NCI-H526 (cell line): ENCODE results near the gene MANF.

Experiments used
- DNase-seq, 2 experiments: peaks; one replicate each; lab custom pipeline; 2025; lab: John Stamatoyannopoulos, UW

MANF gene

GRCh38 chr3:51390246-51391074, 5.4 kb downstream of the MANF start:
- no peak for DNase-seq

DNA sequence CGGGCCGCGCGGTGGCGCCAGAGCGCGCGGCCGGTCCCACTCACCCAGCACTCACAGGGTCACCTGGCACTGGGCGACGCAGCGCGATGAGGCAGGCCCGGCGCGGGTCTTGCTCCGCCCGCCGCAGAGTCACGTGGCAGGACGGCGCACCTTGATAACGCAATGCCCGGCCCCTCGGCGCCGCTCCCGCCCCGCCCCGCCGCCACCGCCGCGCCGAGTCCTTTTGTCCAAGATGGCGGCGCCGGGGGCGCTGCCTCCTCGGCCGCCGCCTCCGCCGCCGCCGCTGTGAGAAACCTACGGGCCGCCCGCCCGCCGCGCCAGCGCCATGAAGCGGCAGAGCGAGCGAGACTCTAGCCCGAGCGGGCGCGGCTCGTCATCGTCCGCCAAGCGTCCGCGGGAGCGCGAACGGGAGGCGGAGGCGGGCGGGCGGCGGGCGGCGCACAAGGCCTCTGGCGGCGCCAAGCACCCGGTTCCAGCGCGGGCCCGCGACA, 6.0 kb downstream of the MANF start, which contains the start of gene RBM15B:
Gene RBM15B, plus strand, starts transcription at position 211 of the 491 bp plus-strand sequence. Its CDS starts 115 bp downstream, at position 326.
- DNase-seq: peak; percentile 90 to 95

- peak in 1 of 2 experiments; percentile 51 for DNase-seq
Observed at GRCh38 chr3:51391566-51392354, 6.7 kb downstream of the MANF start.

GRCh38 chr3:51392355-51393133, 7.5 kb downstream of the MANF start:
- no peak for DNase-seq

DNA sequence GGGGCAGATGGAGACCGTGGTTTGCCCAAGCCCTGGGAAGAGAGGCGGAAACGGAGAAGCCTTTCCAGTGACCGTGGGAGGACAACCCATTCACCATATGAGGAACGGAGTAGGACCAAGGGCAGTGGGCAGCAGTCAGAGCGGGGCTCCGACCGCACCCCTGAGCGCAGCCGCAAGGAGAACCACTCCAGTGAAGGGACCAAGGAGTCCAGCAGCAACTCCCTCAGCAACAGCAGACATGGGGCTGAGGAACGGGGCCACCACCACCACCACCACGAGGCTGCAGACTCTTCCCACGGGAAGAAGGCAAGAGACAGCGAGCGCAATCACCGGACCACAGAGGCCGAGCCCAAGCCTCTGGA, 8.0 kb downstream of the MANF start:
- DNase-seq: no peak

- no peak for DNase-seq
Observed at GRCh38 chr3:51393564-51393963, 8.5 kb downstream of the MANF start.

DNA sequence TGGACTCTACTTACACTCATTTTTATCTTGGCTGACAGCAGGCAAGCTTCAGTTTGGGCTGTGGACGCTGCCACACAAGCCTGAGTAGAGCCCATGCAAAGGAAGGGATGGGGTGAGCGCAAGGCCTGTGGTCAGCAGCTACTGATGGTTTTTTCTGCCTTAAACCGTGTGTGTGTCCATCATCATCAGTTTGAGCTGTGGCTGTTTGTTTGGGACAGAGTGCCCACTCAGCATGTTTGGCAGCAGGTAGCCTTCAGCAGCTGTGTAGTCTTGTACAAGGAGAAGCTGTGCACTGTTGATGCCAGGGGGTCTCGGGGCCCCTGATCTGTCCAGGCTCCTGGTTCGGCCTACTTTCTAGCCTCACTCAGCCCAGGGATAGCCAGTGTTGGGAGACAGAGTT, 9.4 kb downstream of the MANF start:
- DNase-seq: no peak

- no peak for DNase-seq
Observed at GRCh38 chr3:51395493-51396213, 10.6 kb downstream of the MANF start.

GRCh38 chr3:51396401-51396800, 11.3 kb downstream of the MANF start:
- DNase-seq: no peak

DNA sequence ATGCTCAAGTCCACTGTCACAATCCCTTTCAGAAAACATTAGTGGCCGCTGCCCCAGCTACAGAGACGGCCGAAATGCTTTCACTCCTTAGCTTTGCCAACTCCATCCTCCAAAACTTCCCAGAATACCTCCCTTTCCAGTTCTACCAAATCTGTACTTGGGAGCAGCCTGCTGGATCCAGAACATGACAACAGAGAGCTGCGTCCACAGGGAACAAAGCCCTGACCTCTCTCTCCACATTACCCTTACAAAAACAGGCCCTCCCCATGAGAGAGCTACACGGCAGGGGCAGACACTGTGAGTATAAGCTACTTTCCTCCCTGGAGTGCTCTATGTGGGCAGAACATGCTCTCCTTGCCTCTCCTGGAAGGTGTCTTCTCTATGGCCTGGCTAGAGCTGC, 12.3 kb downstream of the MANF start:
- DNase-seq: no peak

DNA sequence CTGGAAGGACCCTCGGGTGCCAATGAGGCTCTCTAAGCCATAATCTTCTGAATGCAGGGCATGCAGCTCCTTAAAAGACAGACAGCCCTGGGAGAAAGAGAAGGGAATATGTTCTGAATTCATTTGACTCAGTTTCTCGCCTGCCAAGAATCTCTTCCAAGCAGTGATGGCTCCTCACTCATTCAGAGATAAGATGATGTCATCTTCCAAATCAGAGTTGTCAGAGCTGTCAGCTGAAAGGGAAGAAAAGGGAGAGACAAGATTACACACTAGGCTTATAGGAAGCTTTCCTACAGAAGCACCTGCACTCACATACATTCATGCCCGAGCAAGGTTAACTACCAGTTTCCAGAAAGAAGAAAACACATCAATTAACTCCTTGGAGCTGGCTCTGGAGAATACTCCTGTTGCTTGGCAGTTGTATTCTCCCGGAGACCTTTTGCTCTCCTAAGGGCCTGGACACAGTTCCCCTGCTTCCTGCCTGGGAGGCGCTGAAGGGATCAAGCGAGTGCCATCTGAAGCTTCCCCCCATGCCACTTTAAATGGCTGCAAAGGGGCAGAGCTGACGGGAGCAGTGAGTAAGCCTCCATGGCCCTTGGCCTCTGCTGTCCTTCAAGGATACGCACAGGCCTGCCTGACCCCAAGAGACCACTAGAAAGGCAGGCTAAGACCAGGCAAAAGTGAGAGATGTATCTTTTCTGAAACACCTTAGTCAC, 13.7 kb downstream of the MANF start:
- no peak for DNase-seq

- no peak for DNase-seq
Observed at GRCh38 chr3:51400166-51400565, 15.1 kb downstream of the MANF start.

DNA sequence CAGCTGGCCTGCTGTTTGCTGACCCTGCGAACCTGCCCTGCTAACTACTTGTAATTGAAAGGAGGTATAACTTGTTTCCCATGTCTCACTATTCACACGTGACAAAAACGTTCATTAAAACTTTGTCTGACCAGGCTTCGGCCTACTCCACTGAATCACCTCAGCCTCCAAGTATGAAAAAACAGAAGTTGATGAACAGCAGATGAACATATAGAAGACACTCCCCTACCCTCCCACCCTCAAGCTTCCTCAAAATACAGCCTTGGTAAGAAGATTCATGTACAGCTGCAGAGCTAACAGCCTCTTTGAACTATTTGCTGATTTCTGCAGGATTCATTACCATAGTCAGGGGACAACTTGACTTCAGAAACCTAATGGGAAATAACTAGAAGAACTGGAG, 16.6 kb downstream of the MANF start:
- DNase-seq: no peak

GRCh38 chr3:51403675-51404074, 18.6 kb downstream of the MANF start:
- DNase-seq: no peak

- peak; percentile 18 to 45 for DNase-seq
Observed at GRCh38 chr3:51408021-51408420, 22.9 kb downstream of the MANF start.

DNA sequence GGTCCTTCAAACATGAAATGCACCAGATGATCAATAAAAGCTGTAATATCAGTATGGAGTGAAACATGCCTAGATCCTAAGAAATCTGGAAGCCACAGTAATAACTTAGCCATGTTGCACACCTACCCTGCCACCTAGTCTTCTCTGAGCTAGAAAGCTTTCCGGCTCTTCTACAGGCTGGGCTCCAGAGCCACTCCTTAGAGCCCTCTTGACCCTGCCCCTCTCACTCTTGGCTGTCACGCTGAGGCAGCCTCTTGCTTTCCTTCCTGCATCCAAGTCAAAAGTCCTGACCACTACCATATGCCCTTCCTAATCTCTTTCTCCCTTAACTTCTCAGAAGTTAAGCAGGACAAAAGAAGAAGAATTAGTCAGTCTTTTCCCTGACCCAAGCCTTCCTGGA, 23.7 kb downstream of the MANF start:
- DNase-seq: no peak

- no peak for DNase-seq
Observed at GRCh38 chr3:51422211-51422610, 37.1 kb downstream of the MANF start.

- no peak for DNase-seq
Observed at GRCh38 chr3:51426921-51427320, 41.8 kb downstream of the MANF start.

DNA sequence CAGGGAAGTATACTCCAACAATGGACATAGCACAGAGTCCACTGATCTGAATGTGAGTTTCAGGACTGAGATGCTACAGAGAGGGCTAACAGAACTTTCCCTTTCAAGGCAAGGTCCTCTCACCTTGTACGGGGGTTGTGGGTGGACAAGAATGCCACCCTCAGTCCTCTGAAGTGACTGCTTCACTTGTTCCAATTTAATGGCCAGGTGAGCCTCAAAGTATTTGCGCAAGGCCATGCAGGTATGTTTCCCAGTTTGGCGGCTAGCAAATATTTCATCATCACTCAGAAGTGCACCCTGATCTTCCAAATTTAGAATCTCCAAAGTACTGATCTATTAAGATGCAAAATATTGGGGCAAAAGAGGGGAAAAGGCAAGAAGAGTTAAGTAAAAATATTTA, 44.0 kb downstream of the MANF start:
- no peak for DNase-seq

DNA sequence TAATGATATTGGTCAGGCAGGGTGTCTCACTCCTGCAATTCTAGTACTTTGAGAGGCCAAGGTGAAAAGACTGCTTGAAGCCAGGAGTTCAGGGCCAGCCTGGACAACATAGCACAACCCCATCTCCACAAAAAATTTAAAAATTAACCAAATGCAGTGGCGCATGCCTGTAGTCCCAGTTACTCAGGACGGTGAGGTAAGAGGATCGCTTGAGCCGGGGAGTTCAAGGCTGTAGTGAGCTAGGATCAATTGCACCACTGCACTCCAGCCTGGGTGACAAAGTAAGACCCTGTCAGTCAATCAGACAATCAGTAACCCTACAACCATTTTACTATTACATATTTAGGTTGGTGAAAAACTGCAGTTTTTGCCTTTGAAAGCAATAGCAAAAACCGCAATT, 49.0 kb downstream of the MANF start:
- DNase-seq: no peak

GRCh38 chr3:51434746-51435327, 49.7 kb downstream of the MANF start:
- DNase-seq: peak; percentile 37 to 71
